H1 (cell line): ENCODE results near the gene DAZAP1. TPM values are rescaled to one million over a fixed set of nuclear protein-coding genes. Genes with fewer than 3 reads are reported as not detected.

Source experiments
- CTCF ChIA-PET: fragments of 300-600 bp; sonication (Branson Sonifier 250); formaldehyde crosslinking; loops from one replicate; lab custom pipeline; 2021; ENCODE audit not compliant: partially characterized antibody; lab: Charles Lee
- POLR2A ChIA-PET: fragments of 300-600 bp; sonication (Branson Sonifier 250); formaldehyde crosslinking; loops from one replicate; lab custom pipeline; 2021; ENCODE audit warnings: inconsistent platforms; ENCODE audit not compliant: partially characterized antibody; lab: Charles Lee
- DNase-seq, 2 experiments: peaks; one replicate each; pipeline versions ENCODE4 v3.0.0 to v3.0.0-alpha.2; 2010 to 2022; ENCODE audit warnings: low spot score in 2 of 2, low read depth in 1 of 2, mixed read lengths in 1 of 2
- FAIRE-seq: peaks from 2 replicates; lab custom pipeline; 2011; peaks lifted over from hg19 to GRCh38; lab: Jason Lieb, UNC
- H2AFZ ChIP-seq: 2 replicates; pipeline ENCODE4 v1.8.1; 2012; ENCODE audit warnings: low read length, inconsistent platforms
- H2AK5ac ChIP-seq: 2 replicates; pipeline ENCODE4 v1.6.1; 2013; ENCODE audit warnings: low read depth, low read length
- H2BK120ac ChIP-seq: replicated peaks from 2 replicates; pipeline ENCODE3; 2013; ENCODE audit warnings: low read depth, low read length, inconsistent platforms
- H2BK12ac ChIP-seq: 2 replicates; pipeline ENCODE4 v1.6.1; 2013; ENCODE audit warnings: low read depth, low read length
- H2BK15ac ChIP-seq: 2 replicates; pipeline ENCODE4 v1.6.1; 2013; ENCODE audit warnings: low read length
- H2BK20ac ChIP-seq: 2 replicates; pipeline ENCODE4 v1.6.1; 2013; ENCODE audit warnings: low read length
- H2BK5ac ChIP-seq: 2 replicates; pipeline ENCODE4 v1.6.1; 2013; ENCODE audit warnings: low read depth, low read length
- H3K14ac ChIP-seq: 2 replicates; pipeline ENCODE4 v1.6.1; 2013; ENCODE audit warnings: inconsistent platforms; ENCODE audit not compliant: insufficient read length
- H3K18ac ChIP-seq: 2 replicates; pipeline ENCODE4 v1.6.1; 2013; ENCODE audit warnings: low read length; ENCODE audit errors: extremely low read depth
- H3K23ac ChIP-seq: 2 replicates; pipeline ENCODE4 v1.6.1; 2013; ENCODE audit warnings: inconsistent platforms; ENCODE audit not compliant: insufficient read length
- H3K23me2 ChIP-seq: 2 replicates; pipeline ENCODE4 v1.6.1; 2013; ENCODE audit warnings: low read depth, low read length
- H3K27ac ChIP-seq: 2 replicates; pipeline ENCODE4 v1.6.1; 2011; ENCODE audit warnings: low read depth, low read length, inconsistent platforms
- H3K27me3 ChIP-seq, 4 experiments: replicated peaks in 1 of 4; 1 replicate in 1 of 4; 2 replicates in 3 of 4; pipeline versions ENCODE4 v1.6.1 to v1.8.1; 2011 to 2013; ENCODE audit warnings: low read length in 3 of 4, mild to moderate bottlenecking in 3 of 4, inconsistent platforms in 2 of 4, mixed read lengths in 2 of 4, moderate library complexity in 1 of 4; ENCODE audit not compliant: control insufficient read depth in 3 of 4, insufficient read depth in 3 of 4; ENCODE audit errors: extremely low read depth in 1 of 4
- H3K36me3 ChIP-seq, 4 experiments: 2 replicates each; pipeline versions ENCODE4 v1.6.1 to v1.8.1; 2011 to 2013; ENCODE audit warnings: mild to moderate bottlenecking in 4 of 4, low read length in 3 of 4, moderate library complexity in 2 of 4, control low read depth in 1 of 4, inconsistent platforms in 1 of 4; ENCODE audit not compliant: insufficient read depth in 4 of 4, control insufficient read depth in 2 of 4
- H3K4ac ChIP-seq: replicated peaks from 2 replicates; pipeline ENCODE3; 2013; ENCODE audit warnings: low read length, low read depth, mixed read lengths, inconsistent platforms; ENCODE audit not compliant: insufficient read length
- H3K4me1 ChIP-seq, 4 experiments: replicated peaks in 1 of 4; 1 replicate in 1 of 4; 2 replicates in 3 of 4; pipeline versions ENCODE4 v1.6.1 to v1.8.1; 2011 to 2013; ENCODE audit warnings: low read length in 3 of 4, inconsistent platforms in 2 of 4, mixed read lengths in 1 of 4; ENCODE audit not compliant: insufficient read depth in 4 of 4, control insufficient read depth in 3 of 4
- H3K4me2 ChIP-seq, 2 experiments: 2 replicates each; pipeline versions ENCODE4 v1.6.1 to v1.8.1; 2011 to 2013; ENCODE audit warnings: low read depth in 2 of 2, low read length in 2 of 2, control low read depth in 1 of 2, inconsistent platforms in 1 of 2, mild to moderate bottlenecking in 1 of 2; ENCODE audit not compliant: insufficient read depth in 1 of 2
- H3K4me3 ChIP-seq, 4 experiments: fragments of 200-600, 300-600 bp in 1 of 4; sonication (generic), shearing (Covaris generic), sonication (Bioruptor Twin) in 1 of 4; 2 replicates each; pipeline versions ENCODE4 v1.5.1 to v1.8.1; 2011 to 2016; ENCODE audit warnings: low read length in 4 of 4, low read depth in 3 of 4, control low read depth in 2 of 4, inconsistent platforms in 2 of 4, mild to moderate bottlenecking in 2 of 4, mixed read lengths in 1 of 4, moderate library complexity in 1 of 4; ENCODE audit not compliant: insufficient read depth in 2 of 4; ENCODE audit errors: extremely low read depth in 1 of 4
- H3K56ac ChIP-seq: replicated peaks from 2 replicates; pipeline ENCODE3; 2013; ENCODE audit warnings: low read depth, mild to moderate bottlenecking, mixed read lengths, low read length, inconsistent platforms; ENCODE audit not compliant: insufficient read length
- H3K79me1 ChIP-seq: 2 replicates; pipeline ENCODE4 v1.6.1; 2013; ENCODE audit warnings: low read depth, low read length, control low read depth
- H3K79me2 ChIP-seq, 2 experiments: 2 replicates each; pipeline versions ENCODE4 v1.6.1 to v1.8.1; 2012 to 2013; ENCODE audit warnings: low read length in 2 of 2, mild to moderate bottlenecking in 2 of 2, inconsistent platforms in 1 of 2; ENCODE audit not compliant: insufficient read depth in 2 of 2, control insufficient read depth in 1 of 2
- H3K9ac ChIP-seq, 4 experiments: replicated peaks in 1 of 4; 1 replicate in 1 of 4; 2 replicates in 3 of 4; pipeline versions ENCODE4 v1.6.1 to v1.8.1; 2011 to 2013; ENCODE audit warnings: low read depth in 3 of 4, low read length in 3 of 4, control low read depth in 2 of 4, mild to moderate bottlenecking in 2 of 4, moderate library complexity in 2 of 4, inconsistent platforms in 1 of 4; ENCODE audit errors: extremely low read depth in 1 of 4
- H3K9me3 ChIP-seq, 2 experiments: 2 replicates each; pipeline versions ENCODE4 v1.6.1 to v1.8.1; 2012 to 2013; ENCODE audit warnings: mild to moderate bottlenecking in 2 of 2, moderate library complexity in 2 of 2, control low read depth in 1 of 2, inconsistent platforms in 1 of 2, low read depth in 1 of 2, low read length in 1 of 2, mixed read lengths in 1 of 2; ENCODE audit not compliant: insufficient read depth in 2 of 2
- H4K20me1 ChIP-seq, 2 experiments: replicated peaks in 1 of 2; 2 replicates each; pipeline versions ENCODE3 to v1.8.1; 2011 to 2013; ENCODE audit warnings: inconsistent platforms in 2 of 2, low read length in 2 of 2, mild to moderate bottlenecking in 1 of 2; ENCODE audit not compliant: insufficient read depth in 2 of 2, control insufficient read depth in 1 of 2
- H4K5ac ChIP-seq: 2 replicates; pipeline ENCODE4 v1.6.1; 2013; ENCODE audit warnings: low read length, low read depth, mixed read lengths, inconsistent platforms; ENCODE audit not compliant: insufficient read length
- H4K8ac ChIP-seq: 2 replicates; pipeline ENCODE4 v1.8.0; 2013; ENCODE audit warnings: mild to moderate bottlenecking, moderate library complexity, low read length, inconsistent platforms; ENCODE audit not compliant: insufficient read depth; ENCODE audit errors: extremely low read depth
- H4K91ac ChIP-seq: replicated peaks from 2 replicates; pipeline ENCODE3; 2013; ENCODE audit warnings: low read length, mixed read lengths, inconsistent platforms; ENCODE audit not compliant: insufficient read length
- ASH2L ChIP-seq: fragments of 200-600, 300-600 bp; sonication (generic); IDR thresholded peaks from one replicate; pipeline ENCODE4 v1.7.1; 2017; ENCODE audit warnings: low read length
- BACH1 ChIP-seq: IDR thresholded peaks from 2 replicates; pipeline ENCODE4 v1.6.1; 2012; ENCODE audit warnings: low read length, improper control_type of control experiment
- BCL11A ChIP-seq, 2 experiments: IDR thresholded peaks; one replicate each; pipeline ENCODE4 v1.6.1; 2011; ENCODE audit warnings: low read depth in 2 of 2, low read length in 2 of 2, mild to moderate bottlenecking in 2 of 2
- CBX8 ChIP-seq: fragments of 300-800, 300-1000 bp; sonication (generic); IDR thresholded peaks from 2 replicates; pipeline ENCODE4 v1.7.1; 2016; ENCODE audit warnings: low read depth, low read length, borderline replicate concordance
- CHD1 ChIP-seq: IDR thresholded peaks from 2 replicates; pipeline ENCODE4 v1.6.1; 2012; ENCODE audit warnings: low read depth, low read length, improper control_type of control experiment
- CHD2 ChIP-seq: IDR thresholded peaks from 2 replicates; pipeline ENCODE4 v1.6.1; 2012; ENCODE audit warnings: low read length, improper control_type of control experiment
- JUND ChIP-seq: IDR thresholded peaks from 2 replicates; pipeline ENCODE4 v1.6.1; 2011; ENCODE audit warnings: mild to moderate bottlenecking, improper control_type of control experiment, low read length
- KDM5A ChIP-seq: fragments of 200-600 bp; IDR thresholded peaks from 2 replicates; pipeline ENCODE4 v1.7.1; 2012; ENCODE audit warnings: mild to moderate bottlenecking, low read length, inconsistent platforms, mixed read lengths
- RFX5 ChIP-seq: IDR thresholded peaks from 2 replicates; pipeline ENCODE4 v1.6.1; 2011; ENCODE audit warnings: low read depth, low read length, improper control_type of control experiment, borderline replicate concordance
- RNF2 ChIP-seq: fragments of 200-900, 300-1000 bp; sonication (generic); IDR thresholded peaks from 2 replicates; pipeline ENCODE4 v1.7.1; 2016; ENCODE audit warnings: borderline replicate concordance, low read depth, mild to moderate bottlenecking, antibody characterized with exemption, low read length; ENCODE audit not compliant: poor library complexity, severe bottlenecking; ENCODE audit errors: missing control alignments
- RXRA ChIP-seq: IDR thresholded peaks from 2 replicates; pipeline ENCODE4 v1.6.1; 2011; ENCODE audit warnings: low read depth, mild to moderate bottlenecking, low read length, moderate library complexity; ENCODE audit not compliant: insufficient read depth
- SIRT6 ChIP-seq: IDR thresholded peaks from one replicate; pipeline ENCODE4 v1.7.1; 2012; ENCODE audit warnings: low read length, inconsistent platforms
- SIX5 ChIP-seq: IDR thresholded peaks from 2 replicates; pipeline ENCODE4 v1.6.1; 2011; ENCODE audit warnings: mild to moderate bottlenecking, low read depth, low read length
- WGBS, 2 experiments: shearing (Covaris generic) in 1 of 2; methylation state at CpG; one replicate each; pipeline versions ENCODE4 v1.1.6 to v1.1.7; 2013 to 2015; ENCODE audit warnings: low lambda C conversion rate in 2 of 2, mixed read lengths in 2 of 2, inconsistent platforms in 1 of 2, low coverage in 1 of 2, missing lambda C conversion rate in 1 of 2; ENCODE audit not compliant: insufficient replicate concordance in 2 of 2, insufficient coverage in 1 of 2, insufficient read length in 1 of 2; ENCODE audit errors: extremely low coverage in 1 of 2, missing lambda C conversion rate in 1 of 2; 5-methylcytosine and 5-hydroxymethylcytosine counted together
- polyA plus RNA-seq, 7 experiments: library from polyadenylated mRNA; depleted of rRNA in 3 of 7; stranded (reverse) in 5 of 7; unstranded in 2 of 7; fragments of >200 nt in 5 of 7; fragments of 200-250 nt in 2 of 7; gene quantifications; 1 replicate in 5 of 7; 2 replicates in 1 of 7; 4 replicates in 1 of 7; pipeline versions ENCODE4 v1.2.1 to v1.2.3, GENCODE V29; 2011 to 2013; ENCODE audit warnings: missing spikeins in 2 of 7, mixed read lengths in 2 of 7
- total RNA-seq: library from RNA; stranded (reverse); fragmentation: NEBNext Ultra II Directional; extraction: Animal tissue kit (Norgen Biotek cat#: 25700); gene quantifications from 2 replicates; pipeline ENCODE4 v1.2.1, GENCODE V29; 2021

Gene DAZAP1
- total and polyA plus RNA-seq, 2 of the 8 experiments (the other 6 are each of a cell fraction or from before 2014, with no cell fraction given): 79.6 to 341 TPM

DNA sequence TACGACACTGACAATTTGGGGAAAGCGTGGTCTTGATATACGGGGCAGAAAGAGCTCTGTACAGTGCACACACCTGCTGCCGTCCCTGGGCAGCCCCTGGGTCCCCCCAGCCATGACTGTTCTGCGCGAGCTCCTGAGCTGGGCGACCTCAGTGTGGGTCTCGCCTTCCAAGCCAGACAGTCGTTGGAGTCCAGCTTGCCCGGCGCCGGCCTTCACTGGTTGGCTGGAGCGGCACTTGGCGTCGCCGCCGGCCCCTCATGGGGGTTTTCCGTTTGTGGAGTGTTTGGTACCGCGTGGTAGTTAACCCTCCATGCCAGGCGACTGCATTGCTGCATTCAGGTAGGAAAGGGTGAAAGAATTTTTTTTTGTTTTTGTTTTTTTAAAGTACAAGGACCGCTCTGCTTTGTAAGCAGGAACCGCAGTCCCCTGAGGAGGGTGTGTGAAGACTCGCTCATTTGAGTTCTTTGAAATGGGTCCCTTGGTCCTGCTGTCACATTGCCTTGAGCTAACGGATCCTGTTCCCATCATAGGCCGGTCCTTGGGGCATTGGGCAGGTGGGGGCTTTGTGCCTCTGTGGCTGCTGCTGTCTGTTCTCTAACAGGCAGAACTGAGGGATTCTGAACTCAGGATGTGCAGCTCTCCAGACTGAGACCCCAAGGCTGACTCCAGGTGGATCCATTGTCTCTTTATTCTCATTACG lies 20.0 kb downstream of the DAZAP1 start:
- no peak overlapping the region for H3K9ac ChIP-seq
- H4K5ac ChIP-seq: no peak overlapping the region
- no peak overlapping the region for H3K56ac ChIP-seq
- no peak overlapping the region for H4K91ac ChIP-seq
- peaks cover 0 to 3% (median 0%) of the 10 kb centered on the region in 4 experiments; a peak in 1 of 7 replicates for H3K4me1 ChIP-seq
- peaks cover 0 to 37% of the 10 kb centered on the region in 2 experiments; a peak in 2 of 4 replicates for H3K79me2 ChIP-seq
- H3K18ac ChIP-seq: no peak overlapping the region
- no peak overlapping the region for H3K4ac ChIP-seq
- CTCF ChIA-PET: interaction anchor here (1.0 to 1.5 kb wide), 2 partner anchors 9 to 25 kb away, joined by 3 to 8 read pairs; no protein-coding TSS in a partner anchor
- no peak overlapping the region for H2BK12ac ChIP-seq
- peaks cover 7% of the 10 kb centered on the region for H3K79me1 ChIP-seq
- H4K8ac ChIP-seq: 0 out of 2 replicates have a peak overlapping the region, but pooled peaks have one; percentile 4
- no peak overlapping the region for H3K14ac ChIP-seq
- H3K9me3 ChIP-seq: no peaks in the 10 kb centered on the region
- H3K23ac ChIP-seq: no peak overlapping the region
- no peak overlapping the region for H2AFZ ChIP-seq
- no peak overlapping the region for H2BK20ac ChIP-seq
- no peaks in the 10 kb centered on the region for H3K27me3 ChIP-seq
- H3K23me2 ChIP-seq: no peaks in the 10 kb centered on the region
- H2AK5ac ChIP-seq: no peak overlapping the region
- POLR2A ChIA-PET: interaction anchor here (0.7 to 1.9 kb wide), 10 partner anchors 9 to 47 kb away, joined by 3 to 9 read pairs (median 3); no protein-coding TSS in a partner anchor
- no peak overlapping the region for H3K27ac ChIP-seq
- H3K4me3 ChIP-seq: no peak overlapping the region
- DNase-seq: no peak
- no peak for FAIRE-seq
- 89% methylated on average over 27 of the region's 27 CpGs; no CpG with 5 or more reads in 1 of the 2 experiments for WGBS, 2 experiments
- H4K20me1 ChIP-seq: peaks cover 32 to 46% of the 10 kb centered on the region in 2 experiments
- H3K36me3 ChIP-seq: peaks cover 30 to 78% (median 65%) of the 10 kb centered on the region in 4 experiments
- H2BK15ac ChIP-seq: no peak overlapping the region
- no peak overlapping the region for H3K4me2 ChIP-seq
- no peak overlapping the region for H2BK120ac ChIP-seq
- H2BK5ac ChIP-seq: no peak overlapping the region
- TF ChIP-seq RFX5 (no peak), SIRT6 (no peak), RXRA (no peak), CHD1 (no peak), BCL11A (IDR thresholded peaks at IDR 0.05; ENCODE audit: low read depth in 2 of 2, low read length in 2 of 2) (no peak), RNF2 (no peak), CBX8 (no peak), SIX5 (no peak), CHD2 (no peak), BACH1 (no peak), ASH2L (no peak), JUND (no peak), KDM5A (no peak)
